ENCODE measurements around the gene RIOK3.

DNA sequence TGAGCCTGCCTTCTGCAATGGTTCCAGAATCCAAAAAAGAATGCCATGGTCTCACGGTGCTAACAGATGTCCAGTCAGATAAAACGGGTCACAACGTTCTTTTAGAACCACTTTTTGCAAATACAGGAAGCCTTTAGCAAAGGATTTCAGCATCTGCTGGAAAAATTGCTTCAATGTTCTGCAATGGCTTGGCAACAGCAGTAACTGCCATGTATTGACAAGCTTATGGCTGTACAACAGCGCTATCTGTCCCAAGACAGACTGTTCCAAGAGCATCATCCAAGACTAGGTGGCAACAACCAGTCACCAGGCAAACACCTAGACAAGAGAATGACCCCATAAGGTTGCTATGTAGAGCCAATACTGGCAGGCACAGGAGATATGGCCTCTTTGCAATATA, 37.6 kb upstream of the RIOK3 start:
- TF ChIP-seq, protein P1, sequence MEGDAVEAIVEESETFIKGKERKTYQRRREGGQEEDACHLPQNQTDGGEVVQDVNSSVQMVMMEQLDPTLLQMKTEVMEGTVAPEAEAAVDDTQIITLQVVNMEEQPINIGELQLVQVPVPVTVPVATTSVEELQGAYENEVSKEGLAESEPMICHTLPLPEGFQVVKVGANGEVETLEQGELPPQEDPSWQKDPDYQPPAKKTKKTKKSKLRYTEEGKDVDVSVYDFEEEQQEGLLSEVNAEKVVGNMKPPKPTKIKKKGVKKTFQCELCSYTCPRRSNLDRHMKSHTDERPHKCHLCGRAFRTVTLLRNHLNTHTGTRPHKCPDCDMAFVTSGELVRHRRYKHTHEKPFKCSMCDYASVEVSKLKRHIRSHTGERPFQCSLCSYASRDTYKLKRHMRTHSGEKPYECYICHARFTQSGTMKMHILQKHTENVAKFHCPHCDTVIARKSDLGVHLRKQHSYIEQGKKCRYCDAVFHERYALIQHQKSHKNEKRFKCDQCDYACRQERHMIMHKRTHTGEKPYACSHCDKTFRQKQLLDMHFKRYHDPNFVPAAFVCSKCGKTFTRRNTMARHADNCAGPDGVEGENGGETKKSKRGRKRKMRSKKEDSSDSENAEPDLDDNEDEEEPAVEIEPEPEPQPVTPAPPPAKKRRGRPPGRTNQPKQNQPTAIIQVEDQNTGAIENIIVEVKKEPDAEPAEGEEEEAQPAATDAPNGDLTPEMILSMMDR (IDR thresholded peaks at IDR 0.05; ENCODE audit: poor library complexity, severe bottlenecking): no peak
- TF ChIP-seq POLR2AphosphoS5 (IDR thresholded peaks at IDR 0.05) (no peak), EP300 (conservative IDR thresholded peaks at IDR 0.05; ENCODE audit: poor library complexity, severe bottlenecking) (no peak), RAD21 (conservative IDR thresholded peaks at IDR 0.05) (no peak), TAF1 (IDR thresholded peaks at IDR 0.05; ENCODE audit: low read depth) (no peak), EZH2 (IDR thresholded peaks at IDR 0.05; ENCODE audit: borderline replicate concordance, insufficient read depth, low read length, poor library complexity, severe bottlenecking) (no peak), SMC3 (conservative IDR thresholded peaks at IDR 0.05; ENCODE audit: poor library complexity) (no peak), MXI1 (conservative IDR thresholded peaks at IDR 0.05; ENCODE audit: poor library complexity, severe bottlenecking) (no peak)
- TF ChIP-seq, protein P2, sequence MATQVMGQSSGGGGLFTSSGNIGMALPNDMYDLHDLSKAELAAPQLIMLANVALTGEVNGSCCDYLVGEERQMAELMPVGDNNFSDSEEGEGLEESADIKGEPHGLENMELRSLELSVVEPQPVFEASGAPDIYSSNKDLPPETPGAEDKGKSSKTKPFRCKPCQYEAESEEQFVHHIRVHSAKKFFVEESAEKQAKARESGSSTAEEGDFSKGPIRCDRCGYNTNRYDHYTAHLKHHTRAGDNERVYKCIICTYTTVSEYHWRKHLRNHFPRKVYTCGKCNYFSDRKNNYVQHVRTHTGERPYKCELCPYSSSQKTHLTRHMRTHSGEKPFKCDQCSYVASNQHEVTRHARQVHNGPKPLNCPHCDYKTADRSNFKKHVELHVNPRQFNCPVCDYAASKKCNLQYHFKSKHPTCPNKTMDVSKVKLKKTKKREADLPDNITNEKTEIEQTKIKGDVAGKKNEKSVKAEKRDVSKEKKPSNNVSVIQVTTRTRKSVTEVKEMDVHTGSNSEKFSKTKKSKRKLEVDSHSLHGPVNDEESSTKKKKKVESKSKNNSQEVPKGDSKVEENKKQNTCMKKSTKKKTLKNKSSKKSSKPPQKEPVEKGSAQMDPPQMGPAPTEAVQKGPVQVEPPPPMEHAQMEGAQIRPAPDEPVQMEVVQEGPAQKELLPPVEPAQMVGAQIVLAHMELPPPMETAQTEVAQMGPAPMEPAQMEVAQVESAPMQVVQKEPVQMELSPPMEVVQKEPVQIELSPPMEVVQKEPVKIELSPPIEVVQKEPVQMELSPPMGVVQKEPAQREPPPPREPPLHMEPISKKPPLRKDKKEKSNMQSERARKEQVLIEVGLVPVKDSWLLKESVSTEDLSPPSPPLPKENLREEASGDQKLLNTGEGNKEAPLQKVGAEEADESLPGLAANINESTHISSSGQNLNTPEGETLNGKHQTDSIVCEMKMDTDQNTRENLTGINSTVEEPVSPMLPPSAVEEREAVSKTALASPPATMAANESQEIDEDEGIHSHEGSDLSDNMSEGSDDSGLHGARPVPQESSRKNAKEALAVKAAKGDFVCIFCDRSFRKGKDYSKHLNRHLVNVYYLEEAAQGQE (IDR thresholded peaks at IDR 0.05; ENCODE audit: borderline replicate concordance): no peak
